ENCODE data around the gene SHISA4.
"Not testable (repeated sequence)": the region's sequence is repeated elsewhere in the genome, so short reads cannot be mapped to it uniquely, and the experiment has no call there.

SHISA4 gene

DNA sequence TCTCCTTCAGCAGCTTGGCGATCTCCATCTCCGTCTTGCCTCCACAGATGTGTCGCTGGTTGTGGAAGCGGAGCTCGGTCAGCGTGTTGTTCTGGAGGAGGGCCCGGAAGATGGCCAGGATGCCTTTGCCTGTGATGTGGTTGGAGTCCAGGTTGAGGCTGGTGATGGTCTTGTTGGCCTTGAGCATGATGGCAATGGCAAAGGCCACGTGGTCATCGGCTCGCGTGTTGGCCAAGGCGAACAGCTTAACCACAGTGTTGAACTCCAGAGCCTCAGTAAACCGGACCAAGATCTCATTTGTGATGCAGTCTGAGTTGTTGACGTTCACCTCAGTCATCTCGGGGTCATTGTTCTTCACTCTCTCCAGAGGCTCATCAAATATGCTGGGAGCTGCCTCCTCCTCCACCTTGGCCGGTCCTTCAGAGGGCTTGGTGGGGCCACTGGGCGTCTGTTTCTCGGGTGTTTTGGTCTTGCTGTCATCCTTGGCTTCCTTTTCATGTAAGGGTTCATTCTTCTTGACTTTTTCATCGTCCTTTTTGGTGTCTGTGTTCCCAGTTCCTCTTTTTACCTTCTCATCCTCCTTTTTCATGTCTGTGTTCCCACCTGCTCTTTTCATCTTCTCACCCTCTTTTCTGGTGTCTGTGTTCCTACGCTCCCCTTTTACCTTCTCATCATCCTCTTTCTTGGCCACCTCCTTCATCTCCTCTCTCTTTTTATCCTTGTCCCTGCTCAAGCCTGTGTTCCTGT lies 11.2 kb downstream of the SHISA4 start:
- DNase-seq, result no peak

DNA sequence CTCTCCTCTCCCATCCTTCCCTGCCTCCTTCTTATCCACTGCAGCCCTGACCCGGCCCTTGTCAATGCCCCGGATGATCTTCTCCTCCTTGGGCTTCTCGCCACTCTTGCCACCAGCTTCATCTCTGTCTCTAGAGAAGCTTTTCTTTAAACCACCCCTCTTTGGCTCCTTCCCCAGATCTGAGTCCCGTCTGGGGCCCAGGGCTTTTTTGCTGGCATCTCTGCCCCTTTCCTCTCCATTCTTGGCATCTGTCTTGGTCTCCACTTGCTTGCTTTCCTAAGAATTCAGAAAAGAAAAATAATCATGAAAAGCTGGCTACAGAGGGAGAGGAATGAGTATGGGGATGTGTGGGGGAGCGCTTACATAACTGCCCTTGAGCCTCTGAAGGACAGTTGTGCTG lies 11.8 kb downstream of the SHISA4 start:
- DNase-seq, result no peak

DNA sequence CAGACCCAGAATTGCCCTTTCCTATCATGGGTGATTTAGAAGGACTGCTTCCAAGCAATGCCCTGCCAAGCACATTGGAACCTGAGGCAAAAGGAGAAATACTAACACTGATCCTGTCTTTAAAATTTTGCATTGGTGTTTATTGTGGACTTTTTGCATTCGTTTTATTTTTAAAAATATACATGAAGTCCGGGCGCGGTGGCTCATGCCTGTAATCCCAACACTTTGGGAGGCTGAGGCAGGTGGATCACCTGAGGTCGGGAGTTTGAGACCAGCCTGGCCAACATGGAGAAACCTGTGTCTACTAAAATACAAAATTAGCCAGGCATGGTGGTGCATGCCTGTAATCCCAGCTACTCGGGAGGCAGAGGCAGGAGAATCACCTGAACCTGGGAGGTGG lies 12.3 kb downstream of the SHISA4 start:
- not testable (repeated sequence) for DNase-seq

DNA sequence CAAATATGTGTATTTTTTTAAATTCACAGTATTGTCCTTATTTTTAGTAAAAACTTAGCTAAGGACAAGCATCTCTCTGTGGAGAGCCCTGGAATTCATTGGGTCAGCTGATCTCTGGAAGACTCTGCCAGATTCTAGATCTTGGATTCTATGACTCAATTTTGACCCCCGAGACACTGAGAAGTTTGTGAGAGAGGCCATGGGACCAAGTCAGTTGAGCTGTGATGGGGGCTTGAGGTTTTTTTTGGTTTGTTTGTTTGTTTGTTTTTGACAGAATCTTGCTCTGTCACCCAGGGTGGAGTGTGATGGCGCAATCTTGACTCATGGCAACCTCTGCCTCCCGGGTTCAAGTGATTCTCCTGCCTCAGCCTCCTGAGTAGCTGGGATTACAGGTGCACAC lies 13.5 kb downstream of the SHISA4 start:
- no peak for DNase-seq

DNA sequence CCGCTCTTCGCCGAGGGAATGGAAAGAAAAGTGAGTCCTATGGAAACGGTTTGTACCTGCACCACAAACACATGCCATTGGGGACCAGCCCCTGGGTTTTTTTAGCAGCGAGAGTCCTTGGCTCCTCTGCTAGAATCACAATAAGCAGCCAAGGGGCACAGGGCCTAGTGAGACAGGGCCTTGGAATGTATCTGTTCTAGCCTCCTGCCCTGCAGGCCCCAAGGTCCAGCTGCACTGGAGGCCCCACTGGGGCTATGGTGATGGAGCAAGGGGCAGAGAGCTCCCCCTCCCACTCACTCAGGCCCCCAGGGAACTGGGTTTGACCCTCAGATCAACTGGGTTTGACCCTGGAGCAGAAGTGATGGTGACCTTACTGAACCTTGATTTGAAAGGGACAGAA lies 14.4 kb downstream of the SHISA4 start:
- no peak for DNase-seq

DNA sequence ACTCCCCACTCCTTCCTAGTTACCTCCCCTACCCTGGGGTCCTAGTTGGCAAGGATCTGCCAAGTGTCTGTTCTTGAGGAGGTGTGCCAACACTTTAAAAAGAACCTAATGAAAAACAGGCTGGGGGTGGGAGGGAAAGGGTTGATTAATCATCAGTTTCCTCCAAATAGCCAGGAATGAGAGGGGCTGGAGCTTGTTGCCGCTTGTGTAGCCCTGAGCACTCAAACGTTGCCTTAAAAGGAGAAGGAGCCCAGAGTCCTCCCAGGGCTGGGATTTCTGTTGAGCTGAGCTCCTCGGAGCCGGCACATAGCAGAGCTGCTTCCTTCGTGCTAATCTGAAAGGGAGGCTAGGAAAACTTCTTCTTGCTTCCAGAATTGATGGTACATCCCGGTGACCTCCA lies 15.9 kb downstream of the SHISA4 start:
- DNase-seq, result no peak

DNA sequence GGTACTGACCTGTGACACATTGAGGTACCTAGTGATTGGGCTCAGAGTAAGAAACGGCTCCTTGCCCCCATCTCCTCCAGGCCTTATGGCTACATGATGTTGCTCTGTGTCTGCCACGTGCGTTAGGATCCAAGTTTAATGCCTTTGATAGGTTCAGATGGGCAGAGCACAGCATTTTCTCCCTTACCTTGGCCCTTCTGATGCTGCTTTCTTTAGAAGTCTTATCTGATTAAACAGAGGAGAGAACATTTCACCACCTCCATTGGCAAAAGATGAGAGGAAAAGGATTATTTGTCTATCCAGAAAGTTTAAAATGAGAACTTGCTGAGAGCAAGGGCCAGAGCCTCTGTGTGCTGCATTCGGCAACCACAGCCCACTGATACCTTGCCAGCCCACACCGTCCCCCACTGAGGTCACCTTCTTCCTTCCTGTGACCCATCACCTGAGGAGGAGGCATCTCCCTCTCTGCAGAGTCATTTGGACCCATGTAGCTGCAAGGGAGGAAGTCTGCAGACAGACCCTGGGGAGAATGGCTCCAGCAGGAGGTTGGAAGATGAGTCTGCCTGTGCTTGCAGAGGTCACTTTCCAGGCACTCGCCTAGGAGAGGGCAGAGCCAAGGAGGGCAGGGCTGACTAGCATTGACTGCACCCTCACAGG lies 16.7 kb downstream of the SHISA4 start:
- DNase-seq, result no peak

- DNase-seq, result no peak
Observed at GRCh38 chr1:201906336-201906735, 17.6 kb downstream of the SHISA4 start.

- DNase-seq, result no peak
Observed at GRCh38 chr1:201907621-201908020, 18.9 kb downstream of the SHISA4 start.

GRCh38 chr1:201911826-201912571 lies 23.3 kb downstream of the SHISA4 start:
- no peak for DNase-seq

GRCh38 chr1:201912832-201913231 lies 24.1 kb downstream of the SHISA4 start:
- no peak for DNase-seq

- no peak for DNase-seq
Observed at GRCh38 chr1:201914456-201915235, 25.9 kb downstream of the SHISA4 start.

- DNase-seq, result no peak
Observed at GRCh38 chr1:201916649-201917249, 28.1 kb downstream of the SHISA4 start.

DNA sequence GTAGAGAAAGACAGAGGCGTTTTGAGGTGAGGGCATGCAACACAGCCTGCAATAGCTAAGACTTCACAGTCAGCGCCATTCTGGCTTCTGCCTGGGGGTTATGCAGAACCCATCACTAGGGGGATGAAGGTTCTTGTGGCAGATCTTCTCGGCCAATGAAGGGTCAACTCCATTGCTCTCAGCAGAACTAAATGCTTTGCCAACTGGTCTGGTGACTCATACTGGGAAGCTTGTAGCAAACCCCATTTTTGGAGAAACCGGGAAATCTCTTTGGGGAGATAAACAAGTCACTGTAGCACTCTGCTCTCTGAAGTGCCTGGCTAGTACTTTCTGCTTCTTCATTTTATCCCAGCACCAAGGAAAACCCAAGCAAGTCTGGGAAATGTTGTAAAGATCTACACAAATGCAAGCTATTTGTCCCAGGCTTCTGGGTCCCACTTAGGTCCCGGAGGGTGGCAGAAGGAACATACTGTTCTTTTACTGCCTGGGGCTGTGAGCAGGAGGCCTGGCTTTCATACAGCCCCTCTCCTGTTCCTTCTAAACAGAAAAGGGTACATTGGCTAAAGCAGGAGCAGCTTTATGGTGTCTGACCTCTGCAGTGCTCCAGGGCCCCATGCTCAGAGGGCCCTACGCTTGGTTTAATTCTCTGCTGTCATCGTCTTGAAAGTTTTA lies 28.8 kb downstream of the SHISA4 start:
- DNase-seq, result no peak

- DNase-seq, result no peak
Observed at GRCh38 chr1:201918343-201918742, 29.6 kb downstream of the SHISA4 start.

GRCh38 chr1:201921952-201922558 lies 33.4 kb downstream of the SHISA4 start:
- no peak for DNase-seq

DNA sequence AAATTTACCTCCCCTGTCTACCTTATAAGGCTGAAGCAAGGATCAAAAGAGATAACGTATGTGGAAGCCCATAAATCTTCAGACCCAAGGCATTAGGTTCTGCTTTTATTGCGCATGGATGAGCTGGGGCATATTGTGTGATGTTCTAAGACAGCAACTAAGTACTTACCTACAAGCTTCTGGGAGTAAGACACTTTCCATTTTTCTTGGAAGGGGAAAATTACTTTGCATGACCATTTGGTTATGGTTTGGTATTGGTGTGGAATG lies 36.5 kb downstream of the SHISA4 start:
- DNase-seq, result no peak

DNA sequence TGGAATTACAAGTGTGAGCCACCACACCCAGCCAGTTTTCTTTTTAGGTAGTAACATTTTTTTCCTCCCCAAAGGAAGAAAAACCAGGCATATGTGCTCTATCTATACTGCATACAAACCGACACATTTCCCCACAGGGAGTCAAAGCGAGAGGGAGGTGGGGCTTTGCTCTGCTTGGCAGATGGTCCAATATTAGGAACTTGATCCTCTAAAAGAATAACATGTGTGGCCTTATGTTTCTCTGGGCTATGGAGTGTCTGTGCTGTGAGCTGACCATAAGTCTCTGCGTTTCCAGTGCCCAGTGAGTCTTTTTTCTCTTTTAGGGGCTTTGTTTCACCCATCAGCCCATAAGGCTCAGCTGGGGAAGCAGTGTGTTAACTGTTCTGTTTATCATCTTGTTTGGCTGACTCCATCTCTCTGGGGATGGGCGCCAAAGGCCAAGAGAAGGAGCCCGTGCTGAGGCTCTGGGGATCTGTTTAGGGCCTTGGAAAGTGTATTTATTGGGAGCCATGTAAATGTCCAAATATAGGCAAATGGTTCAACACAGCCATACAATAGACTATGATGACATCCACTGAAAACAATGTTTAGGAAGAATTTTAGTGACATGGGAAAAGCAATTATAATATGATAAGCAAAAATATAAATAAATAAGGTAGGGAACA lies 37.4 kb downstream of the SHISA4 start:
- no peak for DNase-seq

GRCh38 chr1:201928266-201928665 lies 39.6 kb downstream of the SHISA4 start:
- no peak for DNase-seq

GRCh38 chr1:201930137-201930536 lies 41.4 kb downstream of the SHISA4 start:
- DNase-seq, result no peak

DNA sequence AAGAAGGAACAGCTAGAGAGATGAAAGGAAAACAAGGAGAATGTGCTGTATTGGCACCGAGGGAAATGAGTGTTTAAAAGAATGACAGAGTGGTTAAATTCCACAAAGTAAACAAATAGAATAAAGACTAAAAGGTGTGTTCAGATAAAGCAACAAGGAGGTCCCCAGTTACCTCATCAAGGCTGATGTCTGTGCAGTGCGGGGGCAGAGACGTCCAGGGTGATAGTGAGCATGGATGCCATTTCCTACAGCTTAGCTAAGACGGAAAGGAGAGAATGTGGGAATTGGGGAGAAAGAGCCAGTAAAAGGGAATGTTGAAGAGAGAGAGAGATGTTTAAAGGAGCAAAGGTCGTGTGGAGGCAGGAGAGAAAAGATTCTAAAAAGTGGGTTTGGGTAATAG lies 42.1 kb downstream of the SHISA4 start:
- DNase-seq, result no peak

Data from activated CD4-positive, alpha-beta T cell treated with anti-CD3 and anti-CD28 coated beads, Interleukin-2, amount 50 U/mL, for 4 hours (primary cell).